ENCODE measurements around the gene RAB30.

The RAB30 gene

GRCh38 chr11:83071567-83072349 lies at the start of gene RAB30:
RAB30 (minus strand) TSS chr11:83071897; CDS start chr11:82997316, 74,581 bp downstream.
- DNase-seq, result peak; percentile 100

- DNase-seq, result no peak
Measured at GRCh38 chr11:83120327-83120726, 48.6 kb upstream of the RAB30 start.

DNA sequence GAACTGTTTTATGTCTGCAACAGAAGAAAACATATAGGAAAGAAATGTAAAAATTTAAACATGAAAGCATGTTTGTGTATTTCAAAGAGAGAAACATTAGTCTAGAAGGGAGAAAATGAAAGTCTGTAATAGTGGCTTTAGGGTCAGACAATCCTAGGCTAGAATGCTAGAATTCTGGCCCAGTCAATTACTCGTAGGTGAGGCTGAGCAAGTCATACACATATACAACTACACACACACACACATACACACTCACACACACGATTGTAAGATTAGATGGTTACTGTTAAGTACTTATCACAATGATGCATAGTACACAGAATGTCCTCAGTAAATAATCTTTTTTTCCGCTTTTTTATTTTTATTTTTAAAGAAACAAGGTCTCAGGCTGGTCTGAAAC lies 47.5 kb upstream of the RAB30 start:
- no peak for DNase-seq

- DNase-seq, result no peak
Measured at GRCh38 chr11:83118814-83119213, 47.1 kb upstream of the RAB30 start.

DNA sequence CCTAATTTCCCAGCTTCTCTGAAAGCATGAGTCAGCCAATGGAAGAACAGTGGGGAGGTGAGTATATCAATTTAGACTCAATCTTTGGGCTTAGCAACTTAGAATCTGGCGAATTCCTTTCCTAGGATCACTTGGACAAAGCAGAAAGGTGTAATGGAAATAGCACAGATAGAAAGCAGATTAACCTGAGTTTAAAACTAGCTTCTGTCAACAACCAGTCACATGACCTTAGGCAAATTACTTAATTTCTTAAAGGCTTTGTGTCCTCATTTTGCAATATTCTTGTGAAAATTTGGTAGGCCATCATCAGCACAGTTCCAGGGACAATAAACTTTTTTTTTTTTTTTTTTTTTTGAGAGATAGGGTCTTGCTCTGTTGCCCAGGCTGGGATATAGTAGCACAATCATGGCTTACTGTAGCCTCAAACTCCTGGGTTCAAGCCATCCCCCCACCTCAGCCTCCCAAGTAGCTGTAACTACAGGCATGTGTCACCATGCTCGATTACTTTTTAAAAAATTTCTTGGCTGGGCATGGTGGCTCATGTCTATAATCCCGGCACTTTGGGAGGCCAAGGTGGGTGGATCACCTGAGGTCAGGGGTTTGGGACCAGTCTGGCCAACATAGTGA lies 44.4 kb upstream of the RAB30 start:
- DNase-seq, result no peak

DNA sequence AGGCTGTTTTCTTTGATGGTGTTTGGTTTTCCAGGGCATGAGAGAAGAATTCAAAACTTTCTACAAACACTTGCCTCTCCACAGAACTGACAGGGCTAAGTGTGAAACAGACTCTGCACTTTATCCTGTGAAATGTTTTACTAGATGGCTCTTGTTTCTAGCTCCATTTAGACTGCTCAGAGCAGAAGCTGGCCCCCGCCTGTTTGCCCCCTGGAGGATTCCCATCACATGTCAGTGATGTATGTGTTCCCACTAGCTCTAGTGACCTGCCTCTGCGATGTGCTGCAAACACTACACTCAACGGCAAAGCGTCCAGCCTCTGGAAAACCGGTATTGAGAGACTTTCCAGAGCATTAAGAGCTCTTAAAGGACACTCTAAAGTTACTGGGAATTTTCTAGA lies 43.9 kb upstream of the RAB30 start:
- no peak for DNase-seq

- DNase-seq, result no peak
Measured at GRCh38 chr11:83115026-83115425, 43.3 kb upstream of the RAB30 start.

GRCh38 chr11:83112886-83113285 lies 41.2 kb upstream of the RAB30 start:
- DNase-seq, result no peak

DNA sequence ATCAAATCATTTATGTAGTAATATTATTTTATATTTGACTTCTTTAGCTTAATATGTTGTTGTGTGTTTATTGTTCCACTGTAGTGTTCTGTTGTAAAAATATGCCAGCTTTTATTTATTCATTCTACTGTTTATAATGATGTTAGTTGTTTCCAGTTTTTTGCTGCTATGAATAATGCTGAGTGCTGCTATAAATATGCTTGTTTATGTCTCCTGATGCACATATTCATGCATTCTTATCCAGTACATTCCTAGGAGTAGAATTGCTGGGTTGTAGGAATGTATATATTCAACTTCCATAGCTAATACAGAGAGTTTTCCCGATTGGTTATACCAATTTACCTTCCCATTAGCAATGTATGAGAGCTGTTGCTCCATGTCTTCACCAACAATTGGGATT lies 33.5 kb upstream of the RAB30 start:
- no peak for DNase-seq

DNA sequence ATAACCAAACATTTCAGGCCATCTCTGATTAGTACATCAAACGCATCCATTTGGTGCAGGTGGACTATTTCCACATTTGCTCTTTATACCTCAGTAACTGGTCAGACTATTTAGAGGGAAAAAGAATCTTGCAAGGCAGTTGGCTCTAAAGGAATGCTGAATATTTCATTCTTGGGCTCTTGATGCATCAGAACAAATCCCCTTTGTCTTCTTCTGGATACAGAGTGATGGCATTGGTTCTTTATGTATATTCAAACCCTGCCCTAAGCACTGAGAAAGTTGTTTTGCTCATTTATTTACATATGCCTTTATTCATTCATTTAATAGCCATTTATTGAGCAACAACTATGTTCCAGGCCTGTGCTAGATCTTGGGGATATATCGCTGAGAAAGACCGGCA lies 31.1 kb upstream of the RAB30 start:
- DNase-seq, result no peak

DNA sequence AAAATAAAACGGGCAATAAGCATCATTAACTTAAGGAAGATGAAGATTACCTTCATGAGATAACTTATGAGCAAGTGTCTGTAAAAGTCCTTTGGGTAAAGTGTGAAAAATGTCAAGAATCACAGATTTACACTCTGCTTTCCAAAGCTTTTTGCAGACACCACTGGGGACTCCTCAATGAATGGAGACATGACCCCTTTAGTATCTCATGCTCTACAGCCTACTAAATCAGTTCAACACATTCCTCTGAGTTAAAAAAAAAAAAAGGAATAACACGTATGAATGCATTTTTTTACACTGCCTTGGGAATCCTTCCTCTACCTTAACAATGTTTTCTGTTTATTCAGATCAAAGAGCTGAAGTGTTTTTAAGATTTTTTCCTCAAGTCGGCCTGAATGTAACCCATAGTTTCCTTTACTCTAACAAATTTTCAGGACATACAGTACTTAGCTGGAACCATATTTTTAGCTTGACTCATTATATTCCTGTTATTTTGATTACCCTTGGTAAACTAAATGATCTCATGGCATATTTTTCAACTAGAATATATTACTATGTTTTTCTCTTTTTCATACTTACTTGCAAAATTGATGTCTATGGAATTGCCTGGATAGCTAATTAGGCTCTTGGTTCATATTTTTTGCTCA lies 25.9 kb upstream of the RAB30 start:
- no peak for DNase-seq

DNA sequence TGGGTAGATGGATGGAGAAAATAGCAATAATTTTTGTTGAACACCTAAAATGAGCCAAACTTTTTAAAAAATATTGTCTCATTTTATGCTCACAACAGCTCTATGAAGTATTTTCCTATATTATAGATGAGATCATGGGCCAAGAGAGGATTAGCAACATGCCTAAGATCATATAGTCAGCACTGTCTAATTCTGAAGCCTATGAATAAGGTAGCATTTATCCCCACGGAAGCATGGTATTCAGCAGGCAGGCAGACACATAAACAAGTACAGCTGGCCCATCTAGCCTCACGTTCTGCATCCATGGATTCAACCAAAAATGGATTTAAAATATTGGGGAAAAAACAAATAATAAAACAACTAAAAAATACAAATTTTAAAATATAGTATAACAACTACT lies 21.9 kb upstream of the RAB30 start:
- peak; percentile 64 for DNase-seq

DNA sequence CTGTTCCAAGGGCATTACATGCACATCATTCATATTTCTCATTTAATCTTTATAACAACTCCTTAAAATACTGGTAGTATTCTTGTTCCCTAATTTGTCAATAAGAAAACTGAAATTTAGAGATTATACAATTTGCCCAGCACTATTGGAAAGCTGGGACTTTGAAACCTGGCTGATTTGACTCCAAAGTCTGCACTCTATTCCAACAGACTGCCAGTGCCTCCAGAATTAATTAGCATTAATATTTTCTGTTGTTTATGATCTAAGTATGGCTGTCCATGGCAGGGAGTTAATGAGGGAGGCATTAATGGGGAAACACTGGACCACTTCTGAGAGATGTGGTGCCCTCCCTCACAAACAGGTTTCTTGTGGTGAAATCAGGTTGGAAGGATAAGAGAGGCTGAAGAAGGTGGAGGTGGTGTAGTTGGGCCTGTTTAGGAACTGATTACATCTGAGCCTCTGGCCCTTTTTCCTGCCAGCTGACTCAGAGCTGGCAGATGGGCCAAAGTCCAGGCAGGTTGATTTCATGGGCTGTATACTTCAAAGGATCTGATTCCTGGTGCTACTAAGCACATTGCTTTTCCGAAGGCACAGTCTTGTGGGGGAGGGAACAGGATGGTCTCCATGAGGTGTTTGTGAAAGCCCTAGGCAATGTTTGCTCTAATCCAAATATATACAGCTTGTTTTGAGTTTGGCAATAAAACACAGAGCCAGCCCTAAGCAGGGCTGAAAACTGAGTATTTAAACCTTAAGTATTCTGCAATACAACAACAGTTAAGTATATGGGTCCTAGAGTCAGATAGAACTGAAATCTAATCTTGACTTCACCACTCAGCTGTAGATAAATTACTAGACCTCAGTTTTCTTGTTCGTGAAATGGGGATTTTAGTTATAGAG lies 21.0 kb upstream of the RAB30 start:
- peak; percentile 100 for DNase-seq

DNA sequence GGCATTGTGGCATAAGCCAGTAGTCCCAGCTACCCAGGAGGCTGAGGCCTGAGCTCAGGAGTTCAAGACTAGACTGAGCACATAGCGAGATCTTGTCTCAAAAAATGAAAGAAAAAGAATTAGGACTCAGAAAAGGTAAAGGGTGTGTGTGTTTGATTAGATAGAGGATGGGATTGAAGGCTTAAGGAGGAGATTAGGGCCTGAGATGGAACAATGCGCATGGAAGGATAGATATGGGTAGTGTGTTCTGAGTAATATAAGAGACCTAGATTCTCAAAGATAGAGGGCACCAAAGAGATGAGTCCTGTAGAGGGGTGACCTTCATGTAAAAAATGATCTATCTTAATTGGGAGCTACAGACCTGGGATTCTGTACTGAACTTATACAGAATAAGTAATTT lies 17.3 kb upstream of the RAB30 start:
- DNase-seq, result peak; percentile 46

- DNase-seq, result peak; percentile 88
Measured at GRCh38 chr11:83087035-83087434, 15.3 kb upstream of the RAB30 start.

DNA sequence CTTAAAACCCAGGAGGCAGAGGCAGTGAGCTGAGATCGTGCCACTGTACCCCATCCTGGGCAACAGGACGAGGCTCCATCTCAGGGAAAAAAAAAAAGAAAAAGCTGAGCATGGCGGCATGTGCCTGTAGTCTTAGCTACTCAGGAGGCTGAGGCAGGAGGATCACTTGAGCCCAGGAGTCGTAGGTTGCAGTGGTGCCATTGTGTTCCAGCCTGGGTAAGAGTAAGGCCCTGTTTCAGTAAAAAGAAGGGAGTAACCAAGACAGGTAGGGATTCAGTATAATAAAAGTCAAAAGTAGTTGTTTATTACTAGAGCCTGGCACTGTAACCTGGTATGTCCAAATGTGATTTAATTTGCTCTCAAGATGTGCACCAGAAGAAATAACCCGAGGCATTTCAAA lies 8.1 kb upstream of the RAB30 start:
- DNase-seq, result no peak

GRCh38 chr11:83078269-83078668 lies 6.6 kb upstream of the RAB30 start:
- DNase-seq, result no peak

DNA sequence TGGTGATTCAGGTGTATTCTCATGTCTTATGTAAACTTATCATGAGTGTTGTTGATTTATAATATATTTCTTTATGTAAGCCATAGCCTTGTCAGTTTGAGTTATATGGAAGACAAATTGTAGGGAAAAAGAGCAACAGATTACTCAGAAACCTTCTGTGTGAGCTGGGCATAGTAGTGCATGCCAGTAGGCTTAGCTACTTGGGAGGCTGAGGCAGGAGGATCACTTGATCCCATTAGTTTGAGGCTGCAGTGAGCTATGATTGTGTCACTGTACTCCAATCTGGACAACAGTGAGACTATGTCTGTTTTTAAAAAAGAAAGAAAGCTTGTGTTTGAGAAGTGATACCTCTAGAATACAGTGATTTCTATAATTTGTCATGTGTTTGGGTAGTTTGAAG lies 2.2 kb upstream of the RAB30 start:
- no peak for DNase-seq

- no peak for DNase-seq
Measured at GRCh38 chr11:83073258-83073657, 1.6 kb upstream of the RAB30 start.

DNA sequence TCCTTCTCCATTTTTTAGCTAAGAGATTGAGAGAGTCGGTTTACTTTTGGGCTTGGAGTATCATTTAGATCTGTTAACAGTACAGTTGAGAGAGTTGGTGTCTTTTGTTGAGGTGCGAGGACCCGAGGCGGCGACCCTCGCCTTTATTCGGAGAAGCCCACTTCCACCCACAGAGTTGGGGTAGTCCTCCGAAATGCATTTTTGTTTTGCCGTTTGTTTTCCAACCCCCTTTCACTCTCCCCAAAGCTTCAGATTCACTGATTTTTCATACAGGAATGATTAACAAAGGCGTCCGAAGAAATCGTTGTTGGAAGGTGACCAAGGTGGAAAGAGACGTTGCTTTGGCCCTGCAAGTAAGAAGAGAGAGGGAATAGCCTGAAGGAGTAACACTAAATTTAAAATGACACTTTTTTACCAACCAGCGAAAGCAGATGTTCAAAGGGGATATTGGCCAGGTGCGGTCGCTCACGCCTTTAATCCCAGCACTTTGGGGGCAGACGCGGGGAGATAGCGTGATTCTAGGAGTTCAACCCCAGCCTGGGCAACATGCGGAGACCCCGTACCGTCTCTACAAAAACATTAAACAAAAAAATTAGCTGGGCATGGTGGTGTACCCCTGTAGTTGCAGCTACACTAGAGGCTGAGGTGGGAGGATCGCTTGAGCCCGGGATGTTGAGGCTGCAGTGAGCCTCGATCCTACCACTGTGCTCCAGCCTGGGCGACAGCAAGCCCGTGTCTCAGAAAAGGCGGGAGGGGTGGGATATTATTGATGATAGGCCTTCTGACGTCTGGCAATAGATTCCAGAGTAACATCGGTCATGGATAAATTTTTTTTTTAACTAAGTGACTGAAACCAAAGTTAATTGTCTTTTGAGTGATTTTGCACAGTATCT lies 899 bp upstream of the RAB30 start:
- DNase-seq, result peak; percentile 62

DNA sequence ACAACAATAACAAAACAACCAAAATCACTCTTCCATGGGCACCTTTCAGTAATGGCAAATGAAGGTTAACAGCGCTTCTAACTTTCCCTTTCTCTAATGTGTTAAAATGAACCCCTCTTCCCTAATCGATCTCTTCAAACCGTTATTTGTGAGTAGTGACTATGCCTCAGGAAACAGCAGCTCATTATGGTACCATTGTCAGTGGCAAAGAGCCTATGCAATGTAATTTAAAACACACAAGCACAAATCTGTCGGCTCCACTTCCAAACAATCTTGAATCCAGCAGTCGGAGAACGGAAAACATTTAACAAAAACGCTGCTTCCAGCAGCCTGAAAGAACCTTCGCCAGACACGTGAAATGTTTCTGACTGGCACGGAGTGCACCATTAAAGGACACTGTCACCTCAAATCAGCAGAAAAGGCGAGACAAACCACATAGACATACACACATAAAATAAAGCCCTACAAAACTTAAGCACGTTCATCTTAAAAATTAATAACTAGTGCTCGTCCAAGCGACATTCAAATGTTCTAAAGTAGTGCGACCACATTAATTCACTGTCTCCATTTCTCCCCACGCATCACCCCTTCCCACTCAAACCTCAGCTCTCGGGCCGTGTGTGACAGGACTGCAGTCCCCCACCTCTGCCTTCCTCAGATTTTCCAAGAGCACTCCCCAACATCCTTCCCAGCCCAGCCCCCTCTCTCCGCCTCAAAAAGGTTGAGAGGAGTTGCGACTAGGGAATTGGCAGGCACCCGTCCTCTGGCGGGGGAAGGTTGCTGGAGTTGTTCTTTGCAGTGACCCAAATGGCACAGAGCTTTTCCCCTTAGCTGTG lies 748 bp downstream of the RAB30 start:
- peak; percentile 64 for DNase-seq
